Mucosa of descending colon (tissue), 3 donors: ENCODE measurements around the gene TMEM272. TPM values are rescaled to one million over a fixed set of nuclear protein-coding genes. Genes with fewer than 3 reads are reported as not detected.

ENCODE experiments used
- ATAC-seq: fragments of 200-7000 bp; cut with Tn5 transposase; one replicate; pipeline ENCODE4 v1.9.1; 2020; ENCODE audit warnings: mild to moderate bottlenecking, moderate library complexity
- DNase-seq, 3 donors: peaks; one replicate each; pipeline ENCODE4 v3.0.0-alpha.2; 2020
- H3K36me3 ChIP-seq: fragments of 200-600 bp; one replicate; pipeline ENCODE4 v1.8.0; 2021; ENCODE audit warnings: low read depth, mild to moderate bottlenecking
- H3K4me1 ChIP-seq: fragments of 200-600 bp; one replicate; pipeline ENCODE4 v1.8.0; 2021; ENCODE audit warnings: low read depth, mild to moderate bottlenecking
- H3K4me3 ChIP-seq: fragments of 200-600 bp; one replicate; pipeline ENCODE4 v1.8.0; 2021; ENCODE audit warnings: mild to moderate bottlenecking
- H3K9me3 ChIP-seq: fragments of 200-600 bp; one replicate; pipeline ENCODE4 v1.8.0; 2021; ENCODE audit warnings: mild to moderate bottlenecking
- intact Hi-C, 2 donors: fragments of 100-400 bp; cut with DNase I in 1 of 2; cut with micrococcal nuclease in 1 of 2; formaldehyde crosslinking; loops; one replicate each; pipeline versions ENCODE4 v1.11.0 to v1.11.1; 2022; cut with DNase I, micrococcal nuclease
- total RNA-seq, 3 donors: library from RNA; stranded (reverse); fragmentation: NEBNext Ultra II Directional in 2 of 3; extraction: Animal tissue kit (Norgen Biotek cat#: 25700) in 2 of 3; gene quantifications; one replicate each; pipeline versions ENCODE4 v1.2.1 to v1.2.4, GENCODE V29; 2021 to 2023
- TF ChIP-seq, protein P1 (sequence below): fragments of 200-600 bp; IDR thresholded peaks from one replicate; pipeline ENCODE4 v1.8.0; 2022; ENCODE audit warnings: antibody characterized with exemption, mild to moderate bottlenecking
- donor health status: DM: no; HTN: no; CAD: no; lungs with moderate emphysema.
- donor health status: DM: no; HTN: no; CAD: no.
- donor health status: DM: no; HTN: yes; CAD: no.

Gene TMEM272
- total RNA-seq, 3 donors from 2014 or later, result 0.07 to 0.35 (median 0.29) TPM

- no peak overlapping the region for H3K4me3 ChIP-seq
- peaks cover 21% of the 10 kb centered on the region for H3K4me1 ChIP-seq
- H3K36me3 ChIP-seq, result no peaks in the 10 kb centered on the region
- no peak for DNase-seq
- ATAC-seq, result no peak
- TF ChIP-seq, protein P1, sequence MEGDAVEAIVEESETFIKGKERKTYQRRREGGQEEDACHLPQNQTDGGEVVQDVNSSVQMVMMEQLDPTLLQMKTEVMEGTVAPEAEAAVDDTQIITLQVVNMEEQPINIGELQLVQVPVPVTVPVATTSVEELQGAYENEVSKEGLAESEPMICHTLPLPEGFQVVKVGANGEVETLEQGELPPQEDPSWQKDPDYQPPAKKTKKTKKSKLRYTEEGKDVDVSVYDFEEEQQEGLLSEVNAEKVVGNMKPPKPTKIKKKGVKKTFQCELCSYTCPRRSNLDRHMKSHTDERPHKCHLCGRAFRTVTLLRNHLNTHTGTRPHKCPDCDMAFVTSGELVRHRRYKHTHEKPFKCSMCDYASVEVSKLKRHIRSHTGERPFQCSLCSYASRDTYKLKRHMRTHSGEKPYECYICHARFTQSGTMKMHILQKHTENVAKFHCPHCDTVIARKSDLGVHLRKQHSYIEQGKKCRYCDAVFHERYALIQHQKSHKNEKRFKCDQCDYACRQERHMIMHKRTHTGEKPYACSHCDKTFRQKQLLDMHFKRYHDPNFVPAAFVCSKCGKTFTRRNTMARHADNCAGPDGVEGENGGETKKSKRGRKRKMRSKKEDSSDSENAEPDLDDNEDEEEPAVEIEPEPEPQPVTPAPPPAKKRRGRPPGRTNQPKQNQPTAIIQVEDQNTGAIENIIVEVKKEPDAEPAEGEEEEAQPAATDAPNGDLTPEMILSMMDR, result no peak
- intact Hi-C loops, result no loop called here
- H3K9me3 ChIP-seq, result no peaks in the 10 kb centered on the region
These were observed 37.9 kb downstream of the TMEM272 start for GRCh38 chr13:51807041-51807440.

DNA sequence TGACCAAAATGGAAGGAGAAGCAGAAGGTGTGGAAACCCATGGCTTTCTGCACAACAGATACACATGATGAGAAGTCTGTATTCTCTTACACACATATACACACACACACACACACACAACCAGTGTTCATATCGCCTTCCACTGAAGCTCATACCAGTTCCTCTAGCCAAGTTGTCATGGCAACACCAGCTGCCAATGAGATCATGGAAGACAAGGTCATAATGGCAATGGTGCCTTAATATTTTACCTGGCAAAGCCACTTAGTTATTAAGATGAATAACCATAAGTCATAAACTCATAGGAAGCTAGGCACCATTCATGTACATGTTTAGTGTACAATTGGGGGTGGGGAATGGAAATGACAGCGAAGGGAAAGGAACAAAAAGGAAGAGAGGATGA lies 38.4 kb downstream of the TMEM272 start:
- DNase-seq (no peak), ATAC-seq (no peak)
- intact Hi-C loops, result no loop called here
- H3K4me1 ChIP-seq, result peaks cover 24% of the 10 kb centered on the region
- TF ChIP-seq, protein P1, result no peak
- no peaks in the 10 kb centered on the region for H3K9me3 ChIP-seq
- H3K36me3 ChIP-seq, result no peaks in the 10 kb centered on the region
- H3K4me3 ChIP-seq, result no peak overlapping the region

DNA sequence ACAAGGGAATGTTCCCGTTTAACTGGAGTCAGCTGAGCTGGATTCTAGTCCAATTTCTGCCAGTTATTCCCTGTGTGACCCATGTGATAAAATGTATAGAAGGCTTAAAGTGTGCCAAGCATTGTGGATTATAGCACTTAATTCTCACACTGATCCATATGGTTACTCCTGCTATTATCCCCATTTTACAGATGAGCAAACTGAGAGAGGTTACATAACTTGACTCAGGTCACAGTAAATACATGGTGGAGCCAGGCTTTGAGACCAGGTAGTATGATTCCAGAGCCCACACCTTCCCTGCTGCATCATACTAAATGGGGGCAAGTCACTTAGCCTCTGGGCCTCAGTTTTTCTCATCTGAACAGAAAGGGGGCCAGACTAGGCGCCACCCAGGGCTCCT lies 39.1 kb downstream of the TMEM272 start:
- no peak for DNase-seq
- peaks cover 28% of the 10 kb centered on the region for H3K4me1 ChIP-seq
- H3K9me3 ChIP-seq, result no peaks in the 10 kb centered on the region
- H3K4me3 ChIP-seq, result no peak overlapping the region
- no peaks in the 10 kb centered on the region for H3K36me3 ChIP-seq
- TF ChIP-seq, protein P1, result no peak
- intact Hi-C loops, result no loop called here
- ATAC-seq, result no peak

DNA sequence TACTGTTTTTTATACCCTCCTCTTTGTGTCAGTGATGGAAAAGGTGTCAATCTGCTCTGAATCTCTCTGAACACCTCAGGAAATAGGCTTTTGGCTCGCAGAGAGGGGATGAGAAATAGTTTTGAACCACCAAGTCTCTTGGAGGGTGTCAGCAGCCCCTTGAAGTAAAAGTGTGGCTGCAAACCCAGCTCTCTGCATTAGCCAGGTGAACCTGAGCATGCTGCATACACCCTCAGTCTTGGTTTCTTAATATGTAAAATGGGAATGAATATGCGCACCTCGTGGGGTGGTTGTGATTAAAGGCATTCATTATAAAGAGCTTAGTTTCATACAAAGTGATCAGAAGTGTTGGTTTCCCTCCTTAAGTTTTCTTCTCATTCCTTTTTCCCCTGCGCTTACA lies 39.7 kb downstream of the TMEM272 start:
- ATAC-seq (no peak), DNase-seq (no peak)
- intact Hi-C loops, result no loop called here
- TF ChIP-seq, protein P1, result no peak
- H3K36me3 ChIP-seq, result no peaks in the 10 kb centered on the region
- no peaks in the 10 kb centered on the region for H3K9me3 ChIP-seq
- H3K4me1 ChIP-seq, result peaks cover 28% of the 10 kb centered on the region
- no peak overlapping the region for H3K4me3 ChIP-seq

- intact Hi-C loops, result no loop called here
- DNase-seq, result peak in 2 of 3 donors; percentile 52 to 60
- ATAC-seq, result no peak
- no peaks in the 10 kb centered on the region for H3K36me3 ChIP-seq
- peaks cover 28% of the 10 kb centered on the region for H3K4me1 ChIP-seq
- peak overlapping the region; percentile 83 for H3K4me3 ChIP-seq
- TF ChIP-seq, protein P1, result no peak
- no peaks in the 10 kb centered on the region for H3K9me3 ChIP-seq
These were observed 40.4 kb downstream of the TMEM272 start for GRCh38 chr13:51804295-51805172.
